Colonic mucosa (tissue), 4 donors: ENCODE results near the gene FAM193A. TPM values are rescaled to one million over a fixed set of nuclear protein-coding genes. Genes with fewer than 3 reads are reported as not detected.

Source experiments
- DNase-seq: peaks from one replicate; pipeline ENCODE4 v3.0.0-alpha.2; 2020
- H3K27ac ChIP-seq: fragments of 200-600 bp; one replicate; pipeline ENCODE4 v1.8.0; 2021
- H3K27me3 ChIP-seq: fragments of 200-600 bp; one replicate; pipeline ENCODE4 v1.8.0; 2021
- H3K36me3 ChIP-seq: fragments of 200-600 bp; one replicate; pipeline ENCODE4 v1.8.0; 2021
- H3K4me1 ChIP-seq: fragments of 200-600 bp; one replicate; pipeline ENCODE4 v1.8.0; 2021; ENCODE audit warnings: mild to moderate bottlenecking
- H3K4me3 ChIP-seq: fragments of 200-600 bp; one replicate; pipeline ENCODE4 v1.8.0; 2021
- H3K9ac ChIP-seq, 2 donors: one replicate each; pipeline ENCODE4 v1.7.0; 2013; ENCODE audit warnings: control low read depth in 2 of 2, low read depth in 2 of 2, low read length in 2 of 2
- H3K9me3 ChIP-seq: fragments of 200-600 bp; one replicate; pipeline ENCODE4 v1.8.0; 2021
- intact Hi-C: fragments of 100-400 bp; cut with DNase I; formaldehyde crosslinking; loops from one replicate; pipeline ENCODE4 v1.14.1; 2022
- total RNA-seq, 2 donors: library from RNA; stranded (reverse); fragmentation: NEBNext Ultra II Directional in 1 of 2; extraction: Animal tissue kit (Norgen Biotek cat#: 25700) in 1 of 2; gene quantifications; one replicate each; pipeline ENCODE4 v1.2.1, GENCODE V29; 2021
- TF ChIP-seq, protein P1 (sequence below): fragments of 200-600 bp; IDR thresholded peaks from one replicate; pipeline ENCODE4 v1.8.0; 2022; ENCODE audit warnings: antibody characterized with exemption, mild to moderate bottlenecking
- donor health status: healthy.
- donor health status: DM: no; HTN: no; CAD: no.
- donor health status: DM: no; HTN: no; CAD: no.

FAM193A gene
- total RNA-seq, 2 donors from 2014 or later, result 18.0 to 25.8 TPM

DNA sequence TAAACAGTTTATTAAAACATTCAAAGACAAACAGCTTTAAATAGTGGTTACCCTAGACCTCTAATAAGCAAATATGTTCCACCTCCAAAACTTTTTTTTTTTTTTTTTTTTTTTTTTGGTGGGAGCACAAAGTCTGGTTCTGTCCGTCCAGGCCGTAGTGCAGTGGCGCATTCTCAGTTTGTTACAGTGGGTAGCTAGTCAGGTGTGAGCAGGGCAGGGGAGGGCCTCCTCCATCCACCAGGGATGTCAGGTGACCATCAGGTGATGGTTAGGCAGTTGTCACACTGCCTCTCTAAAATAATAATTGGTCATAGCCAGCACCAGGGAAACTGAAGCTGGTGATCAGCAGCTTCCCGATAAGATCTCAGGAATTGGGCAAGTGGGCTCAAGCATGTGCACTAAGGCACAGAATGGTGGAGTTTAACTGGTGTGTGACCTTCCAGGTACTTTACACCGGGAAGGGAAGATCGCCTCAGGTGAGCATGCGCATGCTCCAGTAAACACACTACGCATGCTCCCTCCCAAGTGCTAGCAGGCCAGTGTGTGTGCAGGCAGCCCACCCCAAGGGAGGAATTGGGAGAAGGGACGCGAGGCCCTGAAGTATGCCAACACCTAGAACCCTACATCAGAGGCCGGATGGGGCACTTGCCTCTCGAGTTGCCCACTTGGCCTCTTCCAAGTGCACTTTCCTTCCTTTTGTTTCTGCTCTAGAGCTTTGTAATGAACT, 192.5 kb downstream of the FAM193A start:
- H3K9me3 ChIP-seq, result no peaks in the 10 kb centered on the region
- intact Hi-C loops, result no loop called here
- H3K4me1 ChIP-seq, result no peaks in the 10 kb centered on the region
- H3K27ac ChIP-seq, result no peak overlapping the region
- no peaks in the 10 kb centered on the region for H3K36me3 ChIP-seq
- no peaks in the 10 kb centered on the region for H3K27me3 ChIP-seq
- TF ChIP-seq, protein P1, sequence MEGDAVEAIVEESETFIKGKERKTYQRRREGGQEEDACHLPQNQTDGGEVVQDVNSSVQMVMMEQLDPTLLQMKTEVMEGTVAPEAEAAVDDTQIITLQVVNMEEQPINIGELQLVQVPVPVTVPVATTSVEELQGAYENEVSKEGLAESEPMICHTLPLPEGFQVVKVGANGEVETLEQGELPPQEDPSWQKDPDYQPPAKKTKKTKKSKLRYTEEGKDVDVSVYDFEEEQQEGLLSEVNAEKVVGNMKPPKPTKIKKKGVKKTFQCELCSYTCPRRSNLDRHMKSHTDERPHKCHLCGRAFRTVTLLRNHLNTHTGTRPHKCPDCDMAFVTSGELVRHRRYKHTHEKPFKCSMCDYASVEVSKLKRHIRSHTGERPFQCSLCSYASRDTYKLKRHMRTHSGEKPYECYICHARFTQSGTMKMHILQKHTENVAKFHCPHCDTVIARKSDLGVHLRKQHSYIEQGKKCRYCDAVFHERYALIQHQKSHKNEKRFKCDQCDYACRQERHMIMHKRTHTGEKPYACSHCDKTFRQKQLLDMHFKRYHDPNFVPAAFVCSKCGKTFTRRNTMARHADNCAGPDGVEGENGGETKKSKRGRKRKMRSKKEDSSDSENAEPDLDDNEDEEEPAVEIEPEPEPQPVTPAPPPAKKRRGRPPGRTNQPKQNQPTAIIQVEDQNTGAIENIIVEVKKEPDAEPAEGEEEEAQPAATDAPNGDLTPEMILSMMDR, result no peak
- DNase-seq, result no peak
- H3K9ac ChIP-seq, result no peak overlapping the region
- no peak overlapping the region for H3K4me3 ChIP-seq

DNA sequence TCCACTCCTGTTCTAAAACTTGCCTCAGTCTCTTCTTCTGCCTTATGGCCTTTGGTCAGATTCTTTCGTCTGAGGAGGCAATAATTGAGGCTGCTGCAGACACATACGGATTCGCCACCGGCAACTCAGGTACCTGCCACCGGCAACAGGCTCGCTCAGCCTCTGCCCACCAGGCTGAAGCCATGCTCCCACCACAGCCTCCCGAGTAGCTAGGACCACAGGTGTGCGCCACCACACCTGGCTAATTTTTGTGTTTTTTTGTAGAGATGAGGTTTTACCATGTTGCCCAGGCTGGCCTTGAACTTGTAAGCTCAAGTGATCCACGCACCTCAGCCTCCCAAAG, 193.1 kb downstream of the FAM193A start:
- TF ChIP-seq, protein P1, result no peak
- no peaks in the 10 kb centered on the region for H3K4me1 ChIP-seq
- no peaks in the 10 kb centered on the region for H3K27me3 ChIP-seq
- H3K9me3 ChIP-seq, result no peaks in the 10 kb centered on the region
- H3K27ac ChIP-seq, result no peak overlapping the region
- H3K9ac ChIP-seq, result no peak overlapping the region
- no peak for DNase-seq
- no peaks in the 10 kb centered on the region for H3K36me3 ChIP-seq
- H3K4me3 ChIP-seq, result no peak overlapping the region
- intact Hi-C loops, result no loop called here

DNA sequence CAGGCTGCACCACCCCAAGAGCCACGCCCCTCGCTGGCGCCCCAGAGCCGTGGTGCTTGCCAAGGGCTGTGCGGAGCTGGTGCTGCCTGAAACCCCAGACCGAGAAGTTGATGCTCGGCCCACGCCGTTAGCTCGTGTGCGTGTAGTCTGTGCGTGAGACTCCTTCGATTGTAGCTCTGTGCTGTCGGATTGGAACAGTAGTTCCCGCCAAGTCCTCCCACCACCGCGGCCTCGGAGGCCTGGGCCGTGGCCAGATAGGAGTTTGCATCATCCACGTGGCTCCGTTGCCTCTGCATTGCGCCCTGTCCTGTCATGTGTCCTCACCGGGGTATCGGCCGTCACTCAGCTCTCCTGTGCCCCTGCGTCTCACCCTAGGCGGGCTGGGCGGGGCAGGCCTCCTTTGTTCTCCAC, 195.5 kb downstream of the FAM193A start:
- H3K4me3 ChIP-seq, result no peak overlapping the region
- no peaks in the 10 kb centered on the region for H3K9me3 ChIP-seq
- no peak for DNase-seq
- intact Hi-C loops, result no loop called here
- no peaks in the 10 kb centered on the region for H3K36me3 ChIP-seq
- H3K9ac ChIP-seq, result no peak overlapping the region
- H3K4me1 ChIP-seq, result no peaks in the 10 kb centered on the region
- no peaks in the 10 kb centered on the region for H3K27me3 ChIP-seq
- no peak overlapping the region for H3K27ac ChIP-seq
- TF ChIP-seq, protein P1, result no peak

DNA sequence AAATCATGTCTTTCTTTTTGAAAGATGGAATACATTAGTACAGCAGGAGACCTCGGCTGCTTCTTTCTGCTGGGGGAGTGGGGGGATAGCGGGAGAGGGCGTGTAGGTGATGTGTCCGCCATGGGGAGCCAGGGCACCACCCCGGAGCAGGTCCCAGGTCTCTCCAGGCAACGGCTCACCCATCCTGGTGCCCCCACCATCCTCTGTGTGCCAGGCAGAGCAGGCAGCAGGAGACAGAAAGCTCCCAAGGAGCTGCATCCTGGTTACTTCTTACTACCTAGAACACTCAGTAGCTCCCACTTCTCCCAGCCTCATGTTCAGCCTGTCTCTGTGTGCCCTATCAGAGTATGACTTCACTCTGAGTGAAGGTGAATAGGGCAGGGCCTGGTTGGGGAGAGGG, 196.1 kb downstream of the FAM193A start:
- TF ChIP-seq, protein P1, result no peak

DNA sequence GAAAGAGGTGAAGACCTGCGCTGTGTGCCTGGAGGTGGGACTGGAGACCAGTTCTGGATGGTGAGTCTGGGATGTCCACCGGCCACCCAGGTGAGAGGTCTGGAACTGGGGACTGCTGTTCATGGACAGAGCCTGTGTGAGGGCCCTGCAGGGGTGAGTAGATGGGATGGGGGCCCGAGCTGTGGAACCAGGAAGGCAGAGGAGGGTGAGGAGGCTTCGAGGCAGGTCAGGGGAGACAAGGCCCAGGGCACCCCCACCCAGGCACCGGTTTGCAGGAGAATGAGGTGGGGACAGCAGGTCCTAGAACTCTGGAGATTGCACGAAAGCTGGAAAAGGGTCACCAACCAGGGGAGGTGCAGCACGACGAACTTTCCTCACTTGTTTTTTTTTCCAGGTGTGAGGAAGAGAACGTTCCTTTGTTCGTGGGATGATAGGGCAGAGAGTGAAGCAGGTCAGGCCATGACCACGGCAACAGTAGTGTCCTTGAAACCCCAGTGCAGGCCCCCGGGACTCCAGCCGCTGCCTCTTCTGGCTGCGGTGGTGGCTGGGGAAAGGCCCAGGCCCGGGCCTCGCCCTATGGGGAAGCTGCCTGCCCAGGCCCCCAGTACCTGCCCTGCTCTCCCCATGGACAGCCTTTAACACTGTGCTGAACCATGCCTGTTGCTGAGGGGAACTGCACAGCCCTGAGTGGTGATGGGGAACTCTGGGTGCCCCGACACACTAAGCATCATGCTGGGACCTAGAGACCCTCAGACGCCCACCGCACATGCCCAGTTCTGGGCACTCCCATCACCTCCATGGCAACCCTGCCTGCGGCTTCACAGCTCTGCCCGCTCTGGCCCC, 196.8 kb downstream of the FAM193A start:
- TF ChIP-seq, protein P1, result no peak
- Histone ChIP-seq H3K27me3 (no peaks in the 10 kb centered on the region), H3K9ac (no peak overlapping the region), H3K9me3 (no peaks in the 10 kb centered on the region), H3K4me1 (no peaks in the 10 kb centered on the region), H3K36me3 (no peaks in the 10 kb centered on the region), H3K4me3 (no peak overlapping the region), H3K27ac (no peak overlapping the region)
- no peak for DNase-seq
- intact Hi-C loops, result no loop called here

More for the DNA sequence above, 196.1 kb downstream of the FAM193A start:
- no peak overlapping the region for H3K4me3 ChIP-seq
- no peak for DNase-seq
- H3K27me3 ChIP-seq, result no peaks in the 10 kb centered on the region
- H3K9ac ChIP-seq, result no peak overlapping the region
- H3K4me1 ChIP-seq, result no peaks in the 10 kb centered on the region
- H3K36me3 ChIP-seq, result no peaks in the 10 kb centered on the region
- intact Hi-C loops, result no loop called here
- H3K27ac ChIP-seq, result no peak overlapping the region
- no peaks in the 10 kb centered on the region for H3K9me3 ChIP-seq
